A549 (cell line): ENCODE measurements around the gene UST.

ENCODE experiments used
- CTCF ChIP-seq: fragments of >200 bp; sonication (Bioruptor Twin); formaldehyde crosslinking; IDR thresholded peaks from 3 replicates; pipeline ENCODE4 v1.5.1; 2016
- MAZ ChIP-seq: fragments of 150-350 bp; IDR thresholded peaks from 2 replicates; pipeline ENCODE4 v1.6.1; 2014; ENCODE audit warnings: antibody characterized with exemption, low read depth, low read length, borderline replicate concordance
- NFE2L2 ChIP-seq: fragments of 150-350 bp; conservative IDR thresholded peaks from 2 replicates; pipeline ENCODE4 v1.6.1; 2014; ENCODE audit warnings: low read length
- POLR2A ChIP-seq: IDR thresholded peaks from 2 replicates; pipeline ENCODE4 v1.6.1; 2012; ENCODE audit warnings: mild to moderate bottlenecking, low read length
- POLR2AphosphoS2 ChIP-seq: conservative IDR thresholded peaks from 2 replicates; pipeline ENCODE4 v1.6.1; 2012; ENCODE audit warnings: low read length, improper control_type of control experiment, inconsistent platforms
- RAD21 ChIP-seq, 2 experiments: fragments of >200 bp in 1 of 2; sonication (Bioruptor Twin) in 1 of 2; formaldehyde crosslinking in 1 of 2; IDR thresholded peaks in 1 of 2; conservative IDR thresholded peaks in 1 of 2; 2 replicates in 1 of 2; 3 replicates in 1 of 2; pipeline ENCODE4 v1.6.1; 2012 to 2018; ENCODE audit warnings: inconsistent platforms in 1 of 2
- RFX5 ChIP-seq: fragments of 450-650 bp; IDR thresholded peaks from 2 replicates; pipeline ENCODE4 v1.7.1; 2014; ENCODE audit warnings: antibody characterized with exemption, mild to moderate bottlenecking, moderate library complexity

GRCh38 chr6:149054559-149055194 is 307.8 kb downstream of the UST start:
- TF ChIP-seq CTCF, result no peak
- no peak for TF ChIP-seq POLR2AphosphoS2
- TF ChIP-seq MAZ, result no peak
- no peak for TF ChIP-seq RAD21 (conservative IDR thresholded peaks at IDR 0.05 in 1 of 2, IDR thresholded peaks at IDR 0.05 in 1 of 2)
- TF ChIP-seq NFE2L2, result no peak
- no peak for TF ChIP-seq POLR2A
- no peak for TF ChIP-seq RFX5
